ENCODE measurements around the gene LGALS16. TPM values are rescaled to one million over a fixed set of nuclear protein-coding genes. Genes with fewer than 3 reads are reported as not detected.

LGALS16 gene
- total RNA-seq, 1 experiment from 2014 or later, result not detected

DNA sequence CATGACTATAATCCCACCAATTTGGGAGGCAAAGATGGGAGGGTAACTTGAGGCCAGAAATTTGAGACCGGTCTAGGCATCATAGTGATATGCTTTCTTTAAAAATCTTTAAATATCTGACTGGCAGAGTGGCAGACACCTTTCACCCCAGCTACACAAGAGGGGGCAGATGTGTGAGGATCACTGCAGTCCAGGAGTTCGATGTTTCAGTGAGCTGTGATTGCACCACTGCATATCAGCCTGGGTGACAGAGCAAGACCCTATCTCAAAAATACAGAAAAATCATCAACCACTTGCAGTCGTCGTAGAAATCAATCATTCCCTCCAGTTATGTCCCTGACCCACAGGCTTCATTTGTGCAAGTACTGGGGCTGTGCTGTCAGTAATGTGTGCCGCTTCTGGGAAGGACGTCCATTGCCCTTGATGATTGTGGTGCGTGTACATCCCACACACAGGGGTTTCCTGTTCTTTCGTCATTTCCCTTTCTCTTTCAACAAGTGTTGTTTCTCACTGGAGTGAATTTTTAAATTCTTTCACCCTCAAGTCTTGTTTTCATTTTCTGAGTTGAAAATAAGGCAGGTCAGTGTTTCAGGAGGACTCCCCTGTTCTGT is 50.0 kb downstream of the LGALS16 start:
- Histone ChIP-seq H4K20me1 (ENCODE audit: insufficient read depth) (no peaks in the 10 kb centered on the region), H3K79me2 (ENCODE audit: low read depth) (no peaks in the 10 kb centered on the region), H3K4me1 (replicated peaks; ENCODE audit: insufficient read depth) (no peaks in the 10 kb centered on the region), H3K27ac (no peak overlapping the region), H3K4me2 (no peak overlapping the region), H3K27me3 (ENCODE audit: insufficient read depth, low read depth) (peaks cover 61% of the 10 kb centered on the region), H3F3A (ENCODE audit: insufficient read depth, low read depth) (no peaks in the 10 kb centered on the region), H3K36me3 (ENCODE audit: low read depth) (no peaks in the 10 kb centered on the region), H2AFZ (no peak overlapping the region), H3K9me3 (ENCODE audit: insufficient read depth, low read depth) (no peaks in the 10 kb centered on the region), H3K4me3 (no peak overlapping the region), H3K9me2 (ENCODE audit: insufficient read depth) (no peaks in the 10 kb centered on the region)
- CTCF ChIA-PET, result no interaction called here
- no TSS peak for BruUV-seq (replicated peaks)
- DNase-seq, result no peak
- POLR2A ChIA-PET (ENCODE audit: unreplicated experiment), result interaction anchor here (0.6 kb wide), 1 partner anchor 303 kb away, joined by 3 read pairs; no protein-coding TSS in a partner anchor
- TF ChIP-seq, protein P1, sequence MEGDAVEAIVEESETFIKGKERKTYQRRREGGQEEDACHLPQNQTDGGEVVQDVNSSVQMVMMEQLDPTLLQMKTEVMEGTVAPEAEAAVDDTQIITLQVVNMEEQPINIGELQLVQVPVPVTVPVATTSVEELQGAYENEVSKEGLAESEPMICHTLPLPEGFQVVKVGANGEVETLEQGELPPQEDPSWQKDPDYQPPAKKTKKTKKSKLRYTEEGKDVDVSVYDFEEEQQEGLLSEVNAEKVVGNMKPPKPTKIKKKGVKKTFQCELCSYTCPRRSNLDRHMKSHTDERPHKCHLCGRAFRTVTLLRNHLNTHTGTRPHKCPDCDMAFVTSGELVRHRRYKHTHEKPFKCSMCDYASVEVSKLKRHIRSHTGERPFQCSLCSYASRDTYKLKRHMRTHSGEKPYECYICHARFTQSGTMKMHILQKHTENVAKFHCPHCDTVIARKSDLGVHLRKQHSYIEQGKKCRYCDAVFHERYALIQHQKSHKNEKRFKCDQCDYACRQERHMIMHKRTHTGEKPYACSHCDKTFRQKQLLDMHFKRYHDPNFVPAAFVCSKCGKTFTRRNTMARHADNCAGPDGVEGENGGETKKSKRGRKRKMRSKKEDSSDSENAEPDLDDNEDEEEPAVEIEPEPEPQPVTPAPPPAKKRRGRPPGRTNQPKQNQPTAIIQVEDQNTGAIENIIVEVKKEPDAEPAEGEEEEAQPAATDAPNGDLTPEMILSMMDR (conservative IDR thresholded peaks at IDR 0.05), result no peak
- TF ChIP-seq EZH2 (IDR thresholded peaks at IDR 0.05; ENCODE audit: low read depth), result no peak
- intact Hi-C loops (cut with micrococcal nuclease; ENCODE audit: unreplicated experiment), result no loop called here

DNA sequence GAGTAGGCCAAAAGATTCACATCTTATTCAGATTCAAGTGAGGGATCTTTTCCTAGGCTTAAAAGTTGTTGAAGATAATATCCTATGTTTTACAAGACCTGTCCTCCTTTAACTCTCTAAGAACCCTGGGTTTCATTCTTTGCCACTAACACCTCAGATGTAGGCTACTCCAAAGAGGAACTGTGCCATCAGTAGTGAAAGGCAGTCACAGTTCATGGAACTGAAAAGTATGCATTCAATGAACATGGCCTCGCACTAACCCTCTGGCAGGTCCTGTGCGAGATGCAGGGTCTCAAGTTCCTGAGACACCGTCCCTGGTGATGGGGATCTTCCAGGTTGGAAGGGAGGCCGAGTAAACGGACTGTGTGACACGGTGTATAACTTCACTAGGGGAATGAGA is 52.9 kb downstream of the LGALS16 start:
- Histone ChIP-seq H2AFZ (no peak overlapping the region), H3K9me2 (ENCODE audit: insufficient read depth) (no peaks in the 10 kb centered on the region), H3K36me3 (ENCODE audit: low read depth) (no peaks in the 10 kb centered on the region), H4K20me1 (ENCODE audit: insufficient read depth) (no peaks in the 10 kb centered on the region), H3K4me1 (replicated peaks; ENCODE audit: insufficient read depth) (no peaks in the 10 kb centered on the region), H3K79me2 (ENCODE audit: low read depth) (no peaks in the 10 kb centered on the region), H3K27ac (no peak overlapping the region), H3K27me3 (ENCODE audit: insufficient read depth, low read depth) (peaks cover 48% of the 10 kb centered on the region), H3F3A (ENCODE audit: insufficient read depth, low read depth) (no peaks in the 10 kb centered on the region), H3K9me3 (ENCODE audit: insufficient read depth, low read depth) (no peaks in the 10 kb centered on the region), H3K4me2 (no peak overlapping the region), H3K4me3 (no peak overlapping the region)
- intact Hi-C loops (cut with micrococcal nuclease; ENCODE audit: unreplicated experiment), result no loop called here
- POLR2A ChIA-PET (ENCODE audit: unreplicated experiment), result no interaction called here
- BruUV-seq (replicated peaks), result no TSS peak
- TF ChIP-seq EZH2 (IDR thresholded peaks at IDR 0.05; ENCODE audit: low read depth), result no peak
- TF ChIP-seq, protein P1 (conservative IDR thresholded peaks at IDR 0.05), result no peak
- no peak for DNase-seq
- CTCF ChIA-PET, result no interaction called here

DNA sequence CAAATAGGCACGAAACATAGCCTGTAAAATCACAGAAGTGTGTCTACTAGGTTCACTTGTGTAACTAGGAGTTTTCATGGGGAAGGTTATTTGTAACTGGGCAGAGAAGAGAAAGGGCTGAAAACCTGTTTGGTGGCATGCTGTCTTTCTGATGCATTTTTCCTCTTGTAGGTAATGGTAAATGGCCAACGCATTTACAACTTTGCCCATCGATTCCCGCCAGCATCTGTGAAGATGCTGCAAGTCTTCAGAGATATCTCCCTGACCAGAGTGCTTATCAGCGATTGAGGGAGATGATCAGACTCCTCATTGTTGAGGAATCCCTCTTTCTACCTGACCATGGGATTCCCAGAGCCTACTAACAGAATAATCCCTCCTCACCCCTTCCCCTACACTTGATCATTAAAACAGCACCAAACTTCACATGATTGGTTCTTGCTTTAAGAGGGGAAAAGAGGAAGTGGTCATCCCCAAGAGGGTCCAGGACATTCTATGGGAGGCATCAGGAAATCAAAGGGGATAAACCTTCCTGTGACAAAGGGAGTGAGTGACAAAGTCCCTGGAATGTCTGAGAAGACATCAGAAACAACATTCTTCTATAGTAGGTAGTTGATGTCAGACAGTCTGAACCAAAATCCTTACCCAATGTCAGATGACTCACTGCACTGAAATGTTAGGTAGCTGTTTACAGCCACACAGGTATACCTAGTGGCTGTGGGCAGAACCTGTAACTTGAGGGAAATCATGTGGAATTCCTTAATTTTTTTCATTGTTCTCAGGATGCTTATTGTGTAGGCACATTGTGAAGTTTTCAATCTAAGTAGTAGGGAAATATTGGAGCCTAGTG is 53.5 kb downstream of the LGALS16 start:
- Histone ChIP-seq H3K9me2 (ENCODE audit: insufficient read depth) (no peaks in the 10 kb centered on the region), H3K4me1 (replicated peaks; ENCODE audit: insufficient read depth) (no peaks in the 10 kb centered on the region), H3K27ac (no peak overlapping the region), H3K36me3 (ENCODE audit: low read depth) (no peaks in the 10 kb centered on the region), H3K27me3 (ENCODE audit: insufficient read depth, low read depth) (peaks cover 42% of the 10 kb centered on the region), H3K79me2 (ENCODE audit: low read depth) (no peaks in the 10 kb centered on the region), H3K4me3 (no peak overlapping the region), H2AFZ (no peak overlapping the region), H3K9me3 (ENCODE audit: insufficient read depth, low read depth) (no peaks in the 10 kb centered on the region), H4K20me1 (ENCODE audit: insufficient read depth) (no peaks in the 10 kb centered on the region), H3K4me2 (no peak overlapping the region), H3F3A (ENCODE audit: insufficient read depth, low read depth) (no peaks in the 10 kb centered on the region)
- BruUV-seq (replicated peaks), result no TSS peak
- ChIA-PET POLR2A (ENCODE audit: unreplicated experiment) (no interaction called here), CTCF (no interaction called here)
- DNase-seq, result peak; percentile 34 to 76
- intact Hi-C loops (cut with micrococcal nuclease; ENCODE audit: unreplicated experiment), result no loop called here
- TF ChIP-seq EZH2 (IDR thresholded peaks at IDR 0.05; ENCODE audit: low read depth), result no peak
- TF ChIP-seq, protein P1 (conservative IDR thresholded peaks at IDR 0.05), result no peak

Other genes with a start within 250 kb of the LGALS16 start
- 31.0 and 36.3 TPM in 2 replicates for gene ZFP36, start 249.1 kb upstream of the LGALS16 start, total RNA-seq (2021)
- gene PLEKHG2, start 243.2 kb upstream of the LGALS16 start, total RNA-seq (2021), result 26.1 and 32.1 TPM in 2 replicates
- 2,510 and 2,860 TPM in 2 replicates for gene RPS16, start 220.0 kb upstream of the LGALS16 start, total RNA-seq (2021)
- gene SUPT5H, start 210.3 kb upstream of the LGALS16 start, total RNA-seq (2021), result 99.7 and 118 TPM in 2 replicates
- 85.5 and 95.9 TPM in 2 replicates for gene TIMM50, start 175.1 kb upstream of the LGALS16 start, total RNA-seq (2021)
- gene DLL3, start 157.0 kb upstream of the LGALS16 start, total RNA-seq (2021), result 1.4 and 3.6 TPM in 2 replicates
- gene SELENOV, start 140.8 kb upstream of the LGALS16 start, total RNA-seq (2021), result 0.35 TPM in 1 of 2 replicates, not detected in the other
- 2.3 and 3.4 TPM in 2 replicates for gene EID2B, start 123.1 kb upstream of the LGALS16 start, total RNA-seq (2021)
- 14.6 TPM in 2 replicates for gene EID2, start 115.8 kb upstream of the LGALS16 start, total RNA-seq (2021)
- gene LGALS13, start 53.4 kb upstream of the LGALS16 start, total RNA-seq (2021), result not detected in 2 replicates
- not detected in 2 replicates for gene LGALS14, start 48.6 kb downstream of the LGALS16 start, total RNA-seq (2021)
- gene CLC, start 82.1 kb downstream of the LGALS16 start, total RNA-seq (2021), result not detected in 2 replicates
- not detected in 2 replicates for gene LEUTX, start 122.9 kb downstream of the LGALS16 start, total RNA-seq (2021)
- 29.9 and 39.5 TPM in 2 replicates for gene DYRK1B, start 178.2 kb downstream of the LGALS16 start, total RNA-seq (2021)
- gene FBL, start 190.5 kb downstream of the LGALS16 start, total RNA-seq (2021), result 437 and 498 TPM in 2 replicates

All from PC-9 (cell line).